ENCODE measurements around the gene AQP12A.

GRCh38 chr2:240726876-240727275 lies 35.2 kb downstream of the AQP12A start:
- no peak for TF ChIP-seq CTCF (IDR thresholded peaks at IDR 0.05)
- TF ChIP-seq POLR2A (IDR thresholded peaks at IDR 0.05), result no peak

Data from thyroid gland (tissue), 4 donors.